Stimulated activated CD8-positive, alpha-beta memory T cell treated with anti-CD3 and anti-CD28 coated beads, Interleukin-15, amount 100 ng/mL, for 1 hour (primary cell): Measurements from ENCODE around the gene NELFB.

Source experiments
- DNase-seq: peaks from one replicate; pipeline ENCODE4 v3.0.0-alpha.2; 2020; ENCODE audit warnings: low read depth

The NELFB gene

GRCh38 chr9:137314561-137315560 is 59.7 kb downstream of the NELFB start:
- DNase-seq = no peak

GRCh38 chr9:137315581-137316011 is 60.5 kb downstream of the NELFB start:
- DNase-seq = no peak

DNA sequence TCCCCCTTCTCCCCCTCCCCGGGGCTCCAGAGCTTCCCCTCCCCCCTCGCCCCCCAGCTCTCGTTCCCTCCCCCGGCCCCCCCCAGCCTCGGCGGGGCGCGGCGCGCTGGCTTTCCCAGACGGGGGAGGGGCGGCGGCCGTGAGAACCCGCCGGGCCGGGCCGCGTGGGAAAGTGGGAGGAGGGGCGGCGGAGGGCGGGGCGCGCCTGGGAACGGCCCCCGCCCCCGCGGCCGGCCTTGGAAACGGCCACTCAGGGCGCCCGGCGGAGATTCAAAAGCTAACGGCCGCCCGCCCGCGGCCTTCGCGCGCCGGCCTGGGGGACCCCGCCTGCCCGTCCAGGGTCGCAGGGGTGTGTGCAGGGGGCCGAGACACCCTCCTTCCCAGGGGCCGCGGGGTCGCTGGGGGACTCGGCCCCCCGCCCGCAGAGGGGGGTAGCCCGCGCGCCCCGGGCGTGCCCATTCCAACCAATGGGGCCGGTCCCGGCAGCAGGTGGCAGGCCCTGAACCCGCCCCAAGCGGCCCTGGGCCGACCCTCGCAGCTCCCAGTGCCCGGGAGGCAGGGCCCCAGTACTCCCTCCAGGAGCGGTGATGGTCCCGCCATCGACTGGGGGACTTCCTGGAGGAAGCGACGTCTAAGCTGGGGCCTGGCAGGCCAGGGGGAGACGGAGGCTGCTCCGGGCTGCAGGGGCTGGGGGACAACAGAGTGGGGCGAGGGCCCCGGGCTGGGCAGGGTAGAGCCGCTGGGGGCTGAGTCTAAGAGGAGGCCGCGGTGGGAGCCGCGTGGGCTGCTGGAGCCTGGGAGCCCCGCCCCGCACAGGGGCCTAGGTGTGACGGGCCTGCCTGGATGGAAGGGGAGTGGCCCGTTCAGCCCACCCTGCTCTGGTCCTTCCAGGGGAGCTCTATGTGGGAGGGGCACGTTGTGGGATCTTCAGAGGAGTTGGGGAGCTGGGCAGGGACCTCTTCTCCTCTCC is 61.2 kb downstream of the NELFB start:
- DNase-seq = no peak

GRCh38 chr9:137317021-137317717 is 62.0 kb downstream of the NELFB start:
- DNase-seq = no peak

DNA sequence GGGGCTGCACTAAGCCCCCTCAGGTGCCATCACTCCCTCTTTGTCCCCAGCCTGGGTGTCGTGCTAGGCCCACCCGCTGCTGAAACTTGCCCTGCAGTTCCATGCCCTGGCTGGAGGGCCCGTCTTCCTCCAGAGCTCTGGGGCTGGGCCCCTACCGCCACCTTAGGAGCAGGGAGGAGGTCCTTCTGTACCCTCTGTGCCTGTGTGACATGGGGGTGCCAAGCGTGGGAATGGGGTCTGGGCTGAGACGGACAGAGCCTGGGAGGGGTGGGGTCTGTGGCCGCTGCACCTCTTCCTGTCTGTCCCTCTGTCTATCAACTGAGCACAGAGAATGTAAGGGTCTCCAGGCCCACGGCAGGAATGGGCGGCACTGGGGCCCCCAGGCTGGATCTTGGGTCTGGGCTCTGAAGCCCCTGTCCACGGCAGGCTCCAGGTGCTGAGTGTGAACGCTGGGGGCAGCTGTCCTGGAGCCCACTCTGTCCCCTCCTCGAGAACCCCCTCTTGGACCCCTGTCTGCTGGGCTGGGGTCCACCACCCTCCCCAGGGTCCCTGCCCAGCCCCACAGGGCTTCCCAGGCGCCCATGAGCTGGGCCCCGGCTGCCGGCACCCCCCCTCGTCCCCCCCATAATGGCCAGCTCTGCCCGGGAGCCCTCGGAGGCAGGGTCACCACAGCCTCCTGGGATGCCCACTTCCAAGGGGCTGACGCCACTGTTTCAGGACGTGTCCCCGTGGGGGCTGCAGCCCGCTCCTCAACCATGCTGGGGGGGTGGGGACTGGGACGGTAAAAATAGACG is 62.8 kb downstream of the NELFB start:
- no peak for DNase-seq

DNA sequence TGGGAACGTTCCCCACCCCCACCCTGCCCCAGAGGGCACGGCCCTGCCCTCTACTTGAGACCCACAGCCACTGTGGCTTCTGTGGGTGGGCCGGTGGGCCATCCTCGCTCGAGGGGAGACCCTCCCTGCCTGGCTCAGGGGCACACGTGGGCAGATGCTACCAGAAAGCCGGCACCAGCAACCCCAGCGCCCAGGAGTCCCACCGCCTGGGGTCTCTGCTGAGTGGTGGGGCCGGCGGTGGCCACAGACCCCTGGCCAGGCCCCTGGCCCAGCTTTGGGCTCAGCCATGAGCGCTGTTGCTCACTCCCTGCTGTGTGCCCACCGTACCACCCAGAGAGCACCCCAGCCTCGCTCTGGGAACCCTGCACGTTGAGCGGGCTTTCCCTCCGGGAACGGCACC is 63.5 kb downstream of the NELFB start:
- DNase-seq = no peak

- no peak for DNase-seq
These were observed 64.0 kb downstream of the NELFB start for GRCh38 chr9:137319011-137319738.

- DNase-seq = no peak
These were observed 64.8 kb downstream of the NELFB start for GRCh38 chr9:137319739-137320551.

DNA sequence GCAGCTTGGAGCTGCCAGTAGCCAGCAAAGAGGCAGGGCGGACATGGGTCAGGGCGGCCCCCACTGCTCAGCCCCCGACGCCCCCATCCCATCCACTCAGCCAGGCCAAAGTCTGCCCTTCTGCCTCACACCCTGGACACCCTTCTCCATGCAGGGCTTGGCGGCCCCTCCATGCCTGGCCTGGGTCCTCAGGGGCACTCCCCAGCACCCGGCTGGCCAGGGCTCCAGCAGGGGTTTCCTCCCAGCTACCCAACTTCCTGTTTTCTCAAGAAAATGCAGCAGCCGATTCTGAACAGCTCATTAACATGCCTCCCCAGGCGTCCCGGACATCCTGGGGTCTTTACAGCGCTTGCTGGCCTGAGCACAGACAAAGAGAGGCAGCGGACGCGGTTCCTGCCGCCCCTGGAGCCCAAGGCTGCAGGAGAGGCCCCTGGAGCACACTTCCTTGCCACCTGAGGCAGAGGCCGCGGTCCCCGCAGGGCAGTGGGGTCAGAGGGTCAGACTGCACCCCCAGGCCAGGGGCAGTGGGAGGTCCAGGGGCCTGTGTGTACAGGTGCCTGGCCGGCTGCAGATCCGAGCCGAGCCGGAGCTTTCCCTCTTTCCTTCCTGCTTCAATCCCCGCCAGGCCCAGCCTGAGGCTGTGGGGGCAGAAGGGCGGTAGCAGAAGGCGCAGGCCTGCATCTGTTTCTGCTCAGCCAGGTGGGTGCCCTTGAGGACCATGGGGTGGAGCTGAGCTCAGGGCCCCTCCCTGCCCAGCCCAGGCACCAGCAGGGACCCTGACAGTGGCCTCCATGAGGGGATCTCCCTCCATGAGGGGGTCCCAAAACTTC is 65.6 kb downstream of the NELFB start:
- no peak for DNase-seq

DNA sequence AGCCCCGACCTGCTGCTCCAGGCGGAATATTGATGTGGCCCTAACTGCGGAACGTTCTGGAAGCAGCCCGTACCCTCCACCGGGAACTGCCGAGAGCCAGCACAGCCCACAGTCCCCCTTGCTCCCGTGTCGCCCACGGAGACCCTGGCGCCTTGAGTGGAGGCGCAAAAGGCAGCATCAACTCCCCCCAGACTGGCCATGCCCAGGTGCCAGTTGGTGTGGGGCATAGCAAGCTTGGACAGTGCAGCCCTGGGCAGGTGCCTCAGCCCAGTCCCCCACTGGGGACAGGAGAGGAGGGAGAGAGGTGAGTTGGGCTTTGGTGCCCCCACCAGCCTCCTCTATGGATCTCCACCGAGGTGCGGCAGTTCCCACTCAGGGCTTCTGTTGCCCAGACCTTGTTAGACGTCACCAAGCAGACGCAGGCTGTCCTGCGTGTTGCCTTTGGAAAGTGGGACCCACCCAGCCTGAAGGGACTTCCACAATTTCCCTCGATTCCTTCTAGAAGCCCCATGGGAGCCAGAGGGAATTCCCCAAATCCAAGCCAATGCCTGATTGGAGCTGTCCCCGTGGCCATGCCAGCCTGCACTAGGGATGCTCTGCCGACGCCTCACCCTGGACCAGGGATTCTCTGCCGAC is 66.7 kb downstream of the NELFB start:
- DNase-seq = no peak
